K562 (cell line): Measurements from ENCODE around the gene IDI1. TPM values are rescaled to one million over a fixed set of nuclear protein-coding genes. Genes with fewer than 3 reads are reported as not detected.

Source experiments
- ARNT ChIP-seq, 2 experiments: fragments of 450-650 bp; IDR thresholded peaks; 2 replicates each; pipeline ENCODE4 v1.6.1; 2016; ENCODE audit warnings: mild to moderate bottlenecking in 1 of 2
- CBFA2T2 ChIP-seq: fragments of 450-650 bp; conservative IDR thresholded peaks from 2 replicates; pipeline ENCODE4 v1.6.1; 2017; ENCODE audit warnings: mild to moderate bottlenecking
- ELF1 ChIP-seq: fragments of 200-800 bp; sonication (Bioruptor generic); IDR thresholded peaks from 2 replicates; pipeline ENCODE4 v1.6.1; 2016; ENCODE audit warnings: missing genetic modification characterization, missing compliant biosample characterization
- ETV1 ChIP-seq: fragments of 450-650 bp; conservative IDR thresholded peaks from 2 replicates; pipeline ENCODE4 v1.6.1; 2016; ENCODE audit warnings: missing genetic modification characterization, control low read depth, low read depth, missing compliant biosample characterization
- FOXP1 ChIP-seq: sonication (generic); formaldehyde crosslinking; IDR thresholded peaks from 2 replicates; pipeline ENCODE4 v1.8.0; 2022; ENCODE audit warnings: mild to moderate bottlenecking, missing genetic modification reagents
- HDAC2 ChIP-seq: fragments of 450-650 bp; IDR thresholded peaks from 2 replicates; pipeline ENCODE4 v1.6.1; 2016; ENCODE audit warnings: mild to moderate bottlenecking
- HNRNPLL ChIP-seq: fragments of 200-400 bp; formaldehyde crosslinking; IDR thresholded peaks from 2 replicates; pipeline ENCODE4 v1.6.1; 2017; ENCODE audit warnings: low read length, low read depth, mild to moderate bottlenecking; ENCODE audit not compliant: poor library complexity, severe bottlenecking
- MAX ChIP-seq: sonication (generic); formaldehyde crosslinking; IDR thresholded peaks from 2 replicates; pipeline ENCODE4 v1.9.0; 2022; ENCODE audit warnings: mild to moderate bottlenecking, missing genetic modification reagents
- PHB ChIP-seq: fragments of 250-450 bp; sonication (Bioruptor Pico); IDR thresholded peaks from 2 replicates; pipeline ENCODE4 v1.5.0; 2021
- PHF21A ChIP-seq: fragments of 450-650 bp; IDR thresholded peaks from 2 replicates; pipeline ENCODE4 v1.6.1; 2017; ENCODE audit warnings: low read depth, borderline replicate concordance
- POLR2AphosphoS5 ChIP-seq: IDR thresholded peaks from 2 replicates; pipeline ENCODE4 v1.6.1; 2011; ENCODE audit warnings: mild to moderate bottlenecking, low read depth, low read length, moderate library complexity; ENCODE audit not compliant: control insufficient read depth, insufficient read depth
- SMARCE1 ChIP-seq: fragments of 450-650 bp; IDR thresholded peaks from 2 replicates; pipeline ENCODE4 v1.7.1; 2016; ENCODE audit warnings: mild to moderate bottlenecking
- SPI1 ChIP-seq: IDR thresholded peaks from 2 replicates; pipeline ENCODE4 v1.6.1; 2011; ENCODE audit warnings: low read depth, low read length, control low read depth, borderline replicate concordance
- TFAP4 ChIP-seq: sonication (generic); formaldehyde crosslinking; IDR thresholded peaks from 2 replicates; pipeline ENCODE4 v1.8.0; 2022; ENCODE audit warnings: missing genetic modification reagents, mild to moderate bottlenecking, moderate library complexity, borderline replicate concordance
- UBTF ChIP-seq, 2 experiments: IDR thresholded peaks; 2 replicates each; pipeline ENCODE4 v1.6.1; 2012; ENCODE audit warnings: improper control_type of control experiment in 2 of 2, low read depth in 2 of 2, low read length in 2 of 2, borderline replicate concordance in 1 of 2
- YY1 ChIP-seq, 3 experiments: IDR thresholded peaks; 2 replicates each; pipeline ENCODE4 v1.6.1; 2011; ENCODE audit warnings: low read length in 2 of 3, mild to moderate bottlenecking in 2 of 3, moderate library complexity in 2 of 3, borderline replicate concordance in 1 of 3, control low read depth in 1 of 3, low read depth in 1 of 3; ENCODE audit not compliant: insufficient read depth in 3 of 3, insufficient replicate concordance in 2 of 3, control insufficient read depth in 1 of 3, insufficient read length in 1 of 3; ENCODE audit errors: extremely low read depth in 1 of 3
- ZFPM2 ChIP-seq: fragments of 250-450 bp; sonication (Bioruptor Pico); IDR thresholded peaks from 2 replicates; pipeline ENCODE4 v1.5.1; 2022; ENCODE audit warnings: mild to moderate bottlenecking
- ZMIZ1 ChIP-seq, 2 experiments: fragments of 150-350 bp in 1 of 2; IDR thresholded peaks; 2 replicates each; pipeline ENCODE4 v1.6.1; 2012 to 2016; ENCODE audit warnings: low read depth in 2 of 2, low read length in 2 of 2, mild to moderate bottlenecking in 1 of 2, moderate library complexity in 1 of 2
- ZNF511 ChIP-seq: sonication (generic); formaldehyde crosslinking; IDR thresholded peaks from 2 replicates; pipeline ENCODE4 v1.8.0; 2022; ENCODE audit warnings: mild to moderate bottlenecking, missing genetic modification reagents
- polyA plus RNA-seq, 8 experiments: library from polyadenylated mRNA; depleted of rRNA in 4 of 8; stranded (reverse) in 5 of 8; unstranded in 3 of 8; fragments of >200 nt; fragmentation: Nextera tagmentation in 2 of 8; fragmentation: Illumina TruSeq in 1 of 8; extraction: Ambion mirVana in 2 of 8; extraction: Trizol in 1 of 8; gene quantifications; 2 replicates each; pipeline versions ENCODE4 v1.2.1 to v1.2.3, GENCODE V29; 2011 to 2014; ENCODE audit warnings: inconsistent platforms in 1 of 8, missing spikeins in 1 of 8
- total RNA-seq, 7 experiments: library from RNA; depleted of rRNA in 6 of 7; stranded (reverse); fragments of >200 nt in 6 of 7; fragmentation: Illumina TruSeq in 2 of 7; extraction: Trizol in 2 of 7; gene quantifications; 2 replicates each; pipeline versions ENCODE4 v1.2.1 to v1.2.3, GENCODE V29; 2011 to 2021; ENCODE audit warnings: low replicate concordance in 1 of 7

The IDI1 gene
- total and polyA plus RNA-seq, 9 of the 15 experiments (the other 6 are each of a cell fraction or from before 2014, with no cell fraction given): 70.0 to 265 (median 119) TPM

- TF ChIP-seq ZMIZ1 (IDR thresholded peaks at IDR 0.05; ENCODE audit: low read depth in 2 of 2, low read length in 2 of 2) (peak in 1 of 2 experiments; percentile 49; a peak in 1 of 4 replicates), MAX (CRISPR knock-in tag) (no peak), ETV1 (tag) (peak; percentile 19; the same call in 1 of the 2 replicates), UBTF (IDR thresholded peaks at IDR 0.05; ENCODE audit: borderline replicate concordance in 1 of 2, low read depth in 2 of 2, low read length in 2 of 2) (peak in 1 of 2 experiments; percentile 68; a peak in 2 of 4 replicates), HDAC2 (peak; percentile 38; the same call in 1 of the 2 replicates), ARNT (IDR thresholded peaks at IDR 0.05) (peak in 1 of 2 experiments; percentile 42; a peak in 1 of 4 replicates), PHB (CRISPR knock-in tag) (no peak), SMARCE1 (peak; percentile 61), YY1 (IDR thresholded peaks at IDR 0.05; ENCODE audit: borderline replicate concordance in 1 of 3, control insufficient read depth in 1 of 3, extremely low read depth in 1 of 3, insufficient read depth in 3 of 3, insufficient read length in 1 of 3, insufficient replicate concordance in 2 of 3, low read depth in 1 of 3, low read length in 2 of 3) (peak in 1 of 3 experiments; percentile 39), TFAP4 (CRISPR knock-in tag) (0 out of 2 replicates have a peak, but pooled peaks have one; percentile 12), CBFA2T2 (peak; percentile 86), FOXP1 (CRISPR knock-in tag) (no peak), PHF21A (no peak), ELF1 (tag) (0 out of 2 replicates have a peak, but pooled peaks have one; percentile 24), ZNF511 (CRISPR knock-in tag) (no peak), POLR2AphosphoS5 (peak; percentile 73), SPI1 (no peak), HNRNPLL (no peak), ZFPM2 (CRISPR knock-in tag) (no peak)
Measured at GRCh38 chr10:1009071-1009494, 39.8 kb downstream of the IDI1 start (continued).
